WTC11 (cell line): ENCODE results near the gene LTBP1.

Experiments
- CTCF ChIP-seq: fragments of 200-600 bp; IDR thresholded peaks from 2 replicates; pipeline ENCODE4 v1.8.0; 2022; ENCODE audit warnings: antibody characterized with exemption
- HMGXB4 ChIP-seq: sonication (generic); formaldehyde crosslinking; IDR thresholded peaks from 2 replicates; pipeline ENCODE4 v1.8.1; 2023; ENCODE audit warnings: mild to moderate bottlenecking, moderate library complexity, missing genetic modification reagents
- TP53 ChIP-seq: sonication (generic); formaldehyde crosslinking; IDR thresholded peaks from 2 replicates; pipeline ENCODE4 v1.8.1; 2023; ENCODE audit warnings: mild to moderate bottlenecking, missing genetic modification reagents

- TF ChIP-seq TP53 (CRISPR knock-in tag) (no peak), CTCF (no peak), HMGXB4 (CRISPR knock-in tag) (no peak)
Observed at GRCh38 chr2:33009249-33009648, 62.5 kb downstream of the LTBP1 start.
